Hepatocyte (in vitro differentiated cells): Measurements from ENCODE around the gene ZNF792.

Source experiments
- CTCF ChIP-seq: fragments of 200-600 bp; sonication (generic); IDR thresholded peaks from 2 replicates; pipeline ENCODE4 v1.5.1; 2016; ENCODE audit warnings: antibody characterized with exemption, mild to moderate bottlenecking; ENCODE audit not compliant: poor library complexity
- EZH2 ChIP-seq: fragments of 200-600 bp; sonication (generic); IDR thresholded peaks from 2 replicates; pipeline ENCODE4 v1.6.1; 2016; ENCODE audit warnings: antibody characterized with exemption, mild to moderate bottlenecking, borderline replicate concordance

- no peak for TF ChIP-seq CTCF
- no peak for TF ChIP-seq EZH2
Observed at GRCh38 chr19:34962687-34963572, 1.1 kb downstream of the ZNF792 start.
